GM12874 (cell line): ENCODE measurements around the gene GSC.

Experiments
- CTCF ChIP-seq: IDR thresholded peaks from 2 replicates; pipeline ENCODE4 v1.5.1; 2011; ENCODE audit warnings: low read depth, mild to moderate bottlenecking, control low read depth, low read length, moderate library complexity; ENCODE audit not compliant: insufficient read depth

The GSC gene

DNA sequence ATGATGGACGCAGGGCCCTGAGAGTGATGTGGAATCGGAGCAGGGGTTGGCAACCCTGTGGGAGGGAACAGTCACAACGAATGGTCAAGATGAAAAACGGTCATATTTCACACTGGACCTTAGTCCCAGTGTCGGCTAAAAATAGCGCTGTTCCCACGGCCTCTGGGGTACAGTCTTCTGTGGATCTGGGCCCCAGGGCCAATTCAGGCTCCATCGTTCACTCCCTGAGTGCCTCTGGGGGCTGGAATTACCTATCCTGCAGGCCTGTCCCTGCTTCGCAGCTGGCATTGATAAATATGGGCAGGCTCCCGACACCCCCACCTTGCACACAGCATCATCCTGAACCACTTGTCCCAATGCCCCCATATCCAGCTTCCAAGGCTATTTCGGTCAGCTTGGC is 18.6 kb downstream of the GSC start:
- no peak for TF ChIP-seq CTCF

DNA sequence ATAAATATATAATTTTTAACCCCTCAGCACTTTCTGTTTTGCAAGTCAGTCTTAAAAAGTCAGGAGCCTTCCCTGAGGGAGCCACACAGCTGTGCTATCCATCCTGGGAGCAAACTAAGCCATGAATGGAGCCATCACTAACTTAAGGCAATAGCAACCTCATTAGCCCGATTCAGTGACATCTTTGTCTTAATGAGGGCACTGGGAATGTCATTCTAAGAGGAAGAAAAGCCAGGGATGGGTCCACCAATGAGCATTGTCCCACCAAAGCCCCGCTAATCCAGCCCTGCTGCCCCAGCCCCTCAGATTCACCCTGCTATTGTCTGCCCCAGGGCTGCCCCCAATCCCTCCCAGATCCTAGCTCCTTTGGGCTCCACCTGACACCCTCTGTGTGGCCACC is 19.5 kb downstream of the GSC start:
- TF ChIP-seq CTCF: no peak

DNA sequence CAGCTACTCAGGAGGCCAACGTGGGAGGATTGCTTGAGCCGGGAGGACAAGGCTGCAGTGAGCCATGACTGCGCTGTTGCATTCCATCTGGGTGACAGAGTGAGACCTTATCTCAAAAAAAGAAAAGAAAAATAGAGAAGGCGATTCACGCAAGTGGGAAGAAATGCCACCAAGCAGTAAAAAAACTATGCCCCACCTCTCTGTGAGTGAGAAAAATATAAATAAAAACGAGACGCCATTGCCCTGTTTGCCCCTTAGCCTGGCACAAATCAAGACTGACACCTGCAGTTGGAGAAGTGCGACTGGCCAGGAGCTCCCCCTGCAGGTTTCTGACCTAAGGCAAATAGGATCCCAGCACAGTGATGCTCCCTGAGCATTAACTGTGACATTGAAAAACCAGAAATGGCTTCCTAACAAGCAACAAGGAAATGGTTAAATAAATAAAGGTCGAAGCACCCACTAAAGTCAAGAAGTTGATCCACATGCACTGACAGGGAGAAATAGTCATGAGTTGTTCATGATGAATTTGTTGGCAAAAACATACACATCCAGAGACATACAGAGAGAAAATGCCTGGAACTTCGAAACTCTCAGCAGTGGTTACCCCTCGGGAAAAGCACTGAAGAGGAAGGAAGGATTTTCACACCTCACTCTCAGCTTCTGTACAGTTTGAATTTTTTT is 21.1 kb downstream of the GSC start:
- TF ChIP-seq CTCF: peak; percentile 75

- TF ChIP-seq CTCF: no peak
Observed at GRCh38 chr14:94747739-94748138, 22.2 kb downstream of the GSC start.

DNA sequence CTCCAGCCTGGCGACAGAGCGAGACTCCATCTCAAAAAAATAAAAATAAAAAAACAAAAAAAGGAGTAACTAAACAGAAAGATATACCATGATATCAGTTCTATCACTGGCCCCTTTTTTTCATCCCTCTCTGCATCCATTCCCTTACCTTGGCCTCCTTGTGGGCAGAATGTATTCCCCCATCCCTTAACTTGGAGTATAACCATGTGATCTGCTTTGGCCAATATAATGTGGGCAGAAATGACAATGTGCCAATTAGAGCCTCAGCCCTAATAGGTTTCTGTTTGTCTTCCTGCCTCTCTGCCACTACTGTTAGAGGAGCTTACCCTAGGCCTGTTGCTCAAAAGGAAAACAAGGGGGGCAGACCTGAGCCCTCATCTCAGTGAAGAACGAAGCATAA is 23.8 kb downstream of the GSC start:
- no peak for TF ChIP-seq CTCF

GRCh38 chr14:94738751-94739150 is 31.2 kb downstream of the GSC start:
- TF ChIP-seq CTCF: no peak

- no peak for TF ChIP-seq CTCF
Observed at GRCh38 chr14:94738097-94738496, 31.8 kb downstream of the GSC start.
